ENCODE measurements around the gene PTGIR.

The PTGIR gene

GRCh38 chr19:46603195-46603637 is 21.7 kb downstream of the PTGIR start:
- in situ Hi-C loops (cut with HindIII; ENCODE audit: low sequenced_read_pairs), result no loop called here

GRCh38 chr19:46602392-46603194 is 22.3 kb downstream of the PTGIR start:
- in situ Hi-C loops (cut with HindIII; ENCODE audit: low sequenced_read_pairs), result no loop called here

GRCh38 chr19:46601318-46602224 is 23.3 kb downstream of the PTGIR start, which contains the start of gene CALM3:
Gene CALM3, plus strand, starts transcription at chr19:46601330. Its CDS starts 105 bp downstream, at chr19:46601435.
- in situ Hi-C loops (cut with HindIII; ENCODE audit: low sequenced_read_pairs), result no loop called here

- in situ Hi-C loops (cut with HindIII; ENCODE audit: low sequenced_read_pairs), result no loop called here
Observed at GRCh38 chr19:46600384-46601317, 24.2 kb downstream of the PTGIR start.

GRCh38 chr19:46599716-46600373 is 25.0 kb downstream of the PTGIR start:
- in situ Hi-C loops (cut with HindIII; ENCODE audit: low sequenced_read_pairs), result no loop called here

- in situ Hi-C loops (cut with HindIII; ENCODE audit: low sequenced_read_pairs), result no loop called here
Observed at GRCh38 chr19:46598372-46598917, 26.4 kb downstream of the PTGIR start.

- in situ Hi-C loops (cut with HindIII; ENCODE audit: low sequenced_read_pairs), result no loop called here
Observed at GRCh38 chr19:46596008-46596407, 28.9 kb downstream of the PTGIR start.

GRCh38 chr19:46591870-46592269 is 33.0 kb downstream of the PTGIR start:
- in situ Hi-C loops (cut with HindIII; ENCODE audit: low sequenced_read_pairs), result no loop called here

GRCh38 chr19:46591254-46591653 is 33.6 kb downstream of the PTGIR start:
- in situ Hi-C loops (cut with HindIII; ENCODE audit: low sequenced_read_pairs), result no loop called here

- in situ Hi-C loops (cut with HindIII; ENCODE audit: low sequenced_read_pairs), result no loop called here
Observed at GRCh38 chr19:46587861-46588260, 37.0 kb downstream of the PTGIR start.

GRCh38 chr19:46586294-46586693 is 38.6 kb downstream of the PTGIR start:
- in situ Hi-C loops (cut with HindIII; ENCODE audit: low sequenced_read_pairs), result no loop called here

GRCh38 chr19:46585539-46585938 is 39.4 kb downstream of the PTGIR start:
- in situ Hi-C loops (cut with HindIII; ENCODE audit: low sequenced_read_pairs), result no loop called here

GRCh38 chr19:46580247-46580646 is 44.6 kb downstream of the PTGIR start:
- in situ Hi-C loops (cut with HindIII; ENCODE audit: low sequenced_read_pairs), result no loop called here

- in situ Hi-C loops (cut with HindIII; ENCODE audit: low sequenced_read_pairs), result no loop called here
Observed at GRCh38 chr19:46579361-46579879, 45.5 kb downstream of the PTGIR start.

GRCh38 chr19:46578450-46578849 is 46.4 kb downstream of the PTGIR start:
- in situ Hi-C loops (cut with HindIII; ENCODE audit: low sequenced_read_pairs), result no loop called here

GRCh38 chr19:46574533-46574932 is 50.4 kb downstream of the PTGIR start:
- in situ Hi-C loops (cut with HindIII; ENCODE audit: low sequenced_read_pairs), result no loop called here

- in situ Hi-C loops (cut with HindIII; ENCODE audit: low sequenced_read_pairs), result no loop called here
Observed at GRCh38 chr19:46573679-46574498, 51.0 kb downstream of the PTGIR start.

GRCh38 chr19:46571495-46571894 is 53.4 kb downstream of the PTGIR start:
- in situ Hi-C loops (cut with HindIII; ENCODE audit: low sequenced_read_pairs), result no loop called here
